ENCODE data around the gene RABL6. TPM values are rescaled to one million over a fixed set of nuclear protein-coding genes. Genes with fewer than 3 reads are reported as not detected.

Gene RABL6
- total RNA-seq, 3 donors from 2014 or later (not counting 1 experiment from before 2014, with no cell fraction given) = 72.7 to 82.5 (median 75.9) TPM

DNA sequence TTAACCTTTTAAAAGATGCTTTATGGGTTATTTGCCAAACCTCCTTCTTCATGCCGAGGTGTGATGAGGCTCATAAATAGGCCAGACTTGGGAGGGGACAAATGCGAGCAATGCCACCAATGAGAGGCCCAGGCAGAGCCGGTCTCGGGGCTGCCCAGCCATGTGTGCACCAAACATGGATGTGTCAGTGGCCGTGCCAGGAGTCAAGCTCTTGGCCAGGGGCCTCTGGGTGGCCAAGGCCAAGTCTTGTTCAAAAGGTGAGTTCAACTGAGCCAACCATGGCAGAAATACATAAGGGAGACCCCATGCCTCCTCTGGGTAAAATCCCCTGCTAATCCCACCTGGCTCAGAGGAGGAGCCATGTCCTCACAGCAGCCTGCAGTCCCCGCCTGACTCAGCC is 32.6 kb upstream of the RABL6 start:
- Histone ChIP-seq H3K27me3 (ENCODE audit: control insufficient read depth, insufficient read depth, low read length) (no peaks in the 10 kb centered on the region), H3K9me3 (ENCODE audit: control insufficient read depth, insufficient read depth, low read length) (peaks cover 9% of the 10 kb centered on the region), H3K36me3 (ENCODE audit: control insufficient read depth, insufficient read depth, low read length) (no peaks in the 10 kb centered on the region), H3K4me1 (ENCODE audit: control insufficient read depth, insufficient read depth, low read length) (peaks cover 5% of the 10 kb centered on the region), H3K4me3 (ENCODE audit: low read length) (no peak overlapping the region), H3K27ac (ENCODE audit: low read length) (no peak overlapping the region)
- no peak overlapping the region for H3K4me3 Mint-ChIP-seq
- TF ChIP-seq, protein P1, sequence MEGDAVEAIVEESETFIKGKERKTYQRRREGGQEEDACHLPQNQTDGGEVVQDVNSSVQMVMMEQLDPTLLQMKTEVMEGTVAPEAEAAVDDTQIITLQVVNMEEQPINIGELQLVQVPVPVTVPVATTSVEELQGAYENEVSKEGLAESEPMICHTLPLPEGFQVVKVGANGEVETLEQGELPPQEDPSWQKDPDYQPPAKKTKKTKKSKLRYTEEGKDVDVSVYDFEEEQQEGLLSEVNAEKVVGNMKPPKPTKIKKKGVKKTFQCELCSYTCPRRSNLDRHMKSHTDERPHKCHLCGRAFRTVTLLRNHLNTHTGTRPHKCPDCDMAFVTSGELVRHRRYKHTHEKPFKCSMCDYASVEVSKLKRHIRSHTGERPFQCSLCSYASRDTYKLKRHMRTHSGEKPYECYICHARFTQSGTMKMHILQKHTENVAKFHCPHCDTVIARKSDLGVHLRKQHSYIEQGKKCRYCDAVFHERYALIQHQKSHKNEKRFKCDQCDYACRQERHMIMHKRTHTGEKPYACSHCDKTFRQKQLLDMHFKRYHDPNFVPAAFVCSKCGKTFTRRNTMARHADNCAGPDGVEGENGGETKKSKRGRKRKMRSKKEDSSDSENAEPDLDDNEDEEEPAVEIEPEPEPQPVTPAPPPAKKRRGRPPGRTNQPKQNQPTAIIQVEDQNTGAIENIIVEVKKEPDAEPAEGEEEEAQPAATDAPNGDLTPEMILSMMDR (IDR thresholded peaks at IDR 0.05) = no peak
- intact Hi-C loops (cut with micrococcal nuclease) = no loop called here
- 95% methylated on average over 6 of the region's 6 CpGs for WGBS (ENCODE audit: insufficient coverage)
- ATAC-seq (no peak), DNase-seq (no peak)
- H3K27ac Mint-ChIP-seq = no peak overlapping the region
- H3K27me3 Mint-ChIP-seq (ENCODE audit: low read depth in 2 of 2) = peaks cover 22 to 35% of the 10 kb centered on the region in 2 donors
- peaks cover 0 to 5% of the 10 kb centered on the region in 2 donors for H3K4me1 Mint-ChIP-seq
- H3K36me3 Mint-ChIP-seq = no peaks in the 10 kb centered on the region
- no peaks in the 10 kb centered on the region for H3K9me3 Mint-ChIP-seq

DNA sequence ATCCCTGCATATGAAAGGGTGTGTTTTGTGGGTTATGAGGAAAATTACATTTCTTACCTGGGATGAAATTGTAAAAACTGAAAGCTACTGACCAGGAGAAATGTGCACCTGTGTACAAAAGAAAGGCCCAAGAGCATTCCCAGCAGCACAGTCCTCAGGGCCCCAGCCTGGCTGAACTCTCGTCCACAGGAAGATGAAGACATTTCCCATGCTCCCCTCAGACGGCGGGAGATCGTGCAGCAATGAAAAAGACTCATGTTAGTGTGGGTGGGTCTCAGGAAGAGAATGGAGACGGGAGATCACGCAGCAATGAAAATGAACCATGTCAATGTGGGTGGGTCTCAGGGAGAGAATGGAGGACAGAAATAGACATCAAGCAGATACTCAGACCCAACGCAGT is 30.8 kb upstream of the RABL6 start:
- 81% methylated on average over 7 of the region's 7 CpGs for WGBS (ENCODE audit: insufficient coverage)
- ATAC-seq (no peak), DNase-seq (no peak)
- intact Hi-C loops (cut with micrococcal nuclease) = no loop called here
- TF ChIP-seq, protein P1 (IDR thresholded peaks at IDR 0.05) = no peak
- H3K4me1 Mint-ChIP-seq = peaks cover 0 to 5% of the 10 kb centered on the region in 2 donors
- H3K4me3 ChIP-seq (ENCODE audit: low read length) = no peak overlapping the region
- no peaks in the 10 kb centered on the region for H3K27me3 ChIP-seq (ENCODE audit: control insufficient read depth, insufficient read depth, low read length)
- H3K36me3 Mint-ChIP-seq = no peaks in the 10 kb centered on the region
- H3K9me3 Mint-ChIP-seq = no peaks in the 10 kb centered on the region
- H3K27ac ChIP-seq (ENCODE audit: low read length) = no peak overlapping the region
- H3K27ac Mint-ChIP-seq = no peak overlapping the region
- no peaks in the 10 kb centered on the region for H3K36me3 ChIP-seq (ENCODE audit: control insufficient read depth, insufficient read depth, low read length)
- peaks cover 5% of the 10 kb centered on the region for H3K4me1 ChIP-seq (ENCODE audit: control insufficient read depth, insufficient read depth, low read length)
- no peak overlapping the region for H3K4me3 Mint-ChIP-seq
- H3K27me3 Mint-ChIP-seq (ENCODE audit: low read depth in 2 of 2) = peaks cover 25 to 35% of the 10 kb centered on the region in 2 donors
- H3K9me3 ChIP-seq (ENCODE audit: control insufficient read depth, insufficient read depth, low read length) = peaks cover 9% of the 10 kb centered on the region

DNA sequence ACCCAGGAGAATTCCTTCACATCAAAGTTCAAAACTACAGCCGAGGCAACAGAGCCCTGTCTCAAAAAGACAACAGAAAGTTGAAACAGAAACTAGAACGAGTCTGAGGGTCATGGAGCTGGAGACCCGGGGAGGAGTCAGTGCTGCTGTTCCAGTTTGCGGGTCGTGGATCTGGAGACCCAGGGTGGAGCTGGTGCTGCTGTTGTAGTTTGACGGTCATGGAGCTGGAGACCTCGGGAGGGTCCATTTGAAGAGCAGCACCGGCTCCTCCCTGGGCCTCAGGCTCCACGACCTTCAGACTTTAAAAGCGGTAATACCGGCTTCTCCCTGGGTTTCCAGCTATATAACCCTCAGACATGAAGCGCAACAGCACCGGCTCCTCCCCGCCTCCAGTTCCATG is 30.4 kb upstream of the RABL6 start:
- peaks cover 0 to 5% of the 10 kb centered on the region in 2 donors for H3K4me1 Mint-ChIP-seq
- no peak overlapping the region for H3K4me3 ChIP-seq (ENCODE audit: low read length)
- H3K27ac ChIP-seq (ENCODE audit: low read length) = no peak overlapping the region
- TF ChIP-seq, protein P1 (IDR thresholded peaks at IDR 0.05) = no peak
- H3K9me3 ChIP-seq (ENCODE audit: control insufficient read depth, insufficient read depth, low read length) = peaks cover 9% of the 10 kb centered on the region
- 76% methylated on average over 14 of the region's 14 CpGs for WGBS (ENCODE audit: insufficient coverage)
- DNase-seq (no peak), ATAC-seq (no peak)
- H3K4me1 ChIP-seq (ENCODE audit: control insufficient read depth, insufficient read depth, low read length) = peaks cover 5% of the 10 kb centered on the region
- H3K27me3 Mint-ChIP-seq (ENCODE audit: low read depth in 2 of 2) = peaks cover 25 to 35% of the 10 kb centered on the region in 2 donors
- no peaks in the 10 kb centered on the region for H3K36me3 Mint-ChIP-seq
- H3K27me3 ChIP-seq (ENCODE audit: control insufficient read depth, insufficient read depth, low read length) = no peaks in the 10 kb centered on the region
- H3K4me3 Mint-ChIP-seq = no peak overlapping the region
- intact Hi-C loops (cut with micrococcal nuclease) = no loop called here
- no peaks in the 10 kb centered on the region for H3K9me3 Mint-ChIP-seq
- H3K36me3 ChIP-seq (ENCODE audit: control insufficient read depth, insufficient read depth, low read length) = no peaks in the 10 kb centered on the region
- H3K27ac Mint-ChIP-seq = no peak overlapping the region

DNA sequence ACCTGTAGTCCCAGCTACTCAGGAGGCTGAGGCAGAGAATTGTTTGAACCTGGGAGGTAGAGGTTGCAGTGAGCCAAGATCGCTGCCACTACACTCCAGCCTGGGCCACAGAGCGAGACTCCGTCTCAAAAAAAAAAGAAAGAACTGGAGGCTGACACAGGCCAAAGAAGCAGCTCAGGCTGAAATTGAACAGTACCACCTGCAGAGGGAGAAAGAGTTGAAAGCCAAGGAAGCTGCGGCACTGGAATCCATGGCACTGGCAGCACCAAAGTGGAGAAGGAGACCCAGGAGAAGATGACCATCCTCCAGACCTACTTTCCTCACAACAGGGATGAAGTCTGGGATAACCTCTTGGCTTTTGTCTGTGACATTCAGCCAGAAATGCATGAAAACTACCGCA is 27.9 kb upstream of the RABL6 start:
- ATAC-seq (no peak), DNase-seq (no peak)
- TF ChIP-seq, protein P1 (IDR thresholded peaks at IDR 0.05) = no peak
- Mint-ChIP-seq H3K36me3 (no peaks in the 10 kb centered on the region), H3K4me1 (no peaks in the 10 kb centered on the region), H3K4me3 (no peak overlapping the region), H3K9me3 (no peaks in the 10 kb centered on the region), H3K27ac (no peak overlapping the region), H3K27me3 (ENCODE audit: low read depth in 2 of 2) (peaks cover 25 to 35% of the 10 kb centered on the region in 2 donors)
- Histone ChIP-seq H3K4me1 (ENCODE audit: control insufficient read depth, insufficient read depth, low read length) (no peaks in the 10 kb centered on the region), H3K27me3 (ENCODE audit: control insufficient read depth, insufficient read depth, low read length) (no peaks in the 10 kb centered on the region), H3K9me3 (ENCODE audit: control insufficient read depth, insufficient read depth, low read length) (no peaks in the 10 kb centered on the region), H3K27ac (ENCODE audit: low read length) (no peak overlapping the region), H3K36me3 (ENCODE audit: control insufficient read depth, insufficient read depth, low read length) (no peaks in the 10 kb centered on the region), H3K4me3 (ENCODE audit: low read length) (no peak overlapping the region)
- 86% methylated on average over 5 of the region's 5 CpGs for whole genome bisulfite sequencing (ENCODE audit: insufficient coverage)
- intact Hi-C loops (cut with micrococcal nuclease) = no loop called here
